ENCODE data around the gene CNIH3.

Gene CNIH3

DNA sequence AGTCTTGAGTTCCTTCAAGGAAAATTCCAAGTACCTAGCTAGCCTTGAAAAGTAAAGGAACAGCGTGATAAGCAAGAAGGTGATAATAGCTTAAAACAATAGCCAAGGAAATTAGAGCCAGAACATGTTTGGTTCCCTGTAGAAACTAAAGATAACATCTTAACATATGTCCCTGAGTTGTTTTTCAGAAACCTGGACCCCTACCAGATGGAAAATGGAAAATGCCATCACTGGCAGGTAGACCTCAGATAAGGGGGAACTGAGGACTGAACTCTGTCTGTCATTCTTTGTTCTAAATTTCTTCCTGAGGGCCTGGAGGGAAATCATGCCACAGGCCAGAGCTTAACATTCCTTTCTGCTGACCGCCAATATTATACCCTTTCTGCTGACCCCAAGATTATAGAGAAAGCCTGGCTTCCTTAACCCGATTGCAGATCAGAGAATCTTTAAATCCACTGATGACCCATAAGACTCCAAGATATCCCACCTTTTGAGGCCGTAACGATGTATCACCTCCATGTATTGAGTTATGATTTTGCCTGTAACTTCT, 23.4 kb downstream of the CNIH3 start:
- no peak for ATAC-seq
- TF ChIP-seq ZNF70 (CRISPR knock-in tag; IDR thresholded peaks at IDR 0.05) (no peak), TOX (CRISPR knock-in tag; IDR thresholded peaks at IDR 0.05; ENCODE audit: borderline replicate concordance) (no peak), SNAI2 (CRISPR knock-in tag; IDR thresholded peaks at IDR 0.05) (no peak), ZFP3 (CRISPR knock-in tag; IDR thresholded peaks at IDR 0.05) (no peak), TCF4 (CRISPR knock-in tag; IDR thresholded peaks at IDR 0.05; ENCODE audit: borderline replicate concordance) (no peak), OSR1 (CRISPR knock-in tag; IDR thresholded peaks at IDR 0.05) (no peak), ARNTL (CRISPR knock-in tag; IDR thresholded peaks at IDR 0.05; ENCODE audit: borderline replicate concordance, low read depth) (no peak), CSDC2 (CRISPR knock-in tag; IDR thresholded peaks at IDR 0.05) (no peak), ISL1 (CRISPR knock-in tag; IDR thresholded peaks at IDR 0.05) (no peak), BACH2 (CRISPR knock-in tag; IDR thresholded peaks at IDR 0.05; ENCODE audit: borderline replicate concordance) (no peak), ZNF565 (CRISPR knock-in tag; conservative IDR thresholded peaks at IDR 0.05; ENCODE audit: low read depth) (no peak), ZC3H10 (CRISPR knock-in tag; IDR thresholded peaks at IDR 0.05) (no peak), ZNF8 (CRISPR knock-in tag; IDR thresholded peaks at IDR 0.05) (no peak), GLIS3 (CRISPR knock-in tag; IDR thresholded peaks at IDR 0.05) (no peak), ESRRG (CRISPR knock-in tag; IDR thresholded peaks at IDR 0.05) (no peak), ZFP30 (CRISPR knock-in tag; IDR thresholded peaks at IDR 0.05) (no peak)
- TF ChIP-seq, protein P1, sequence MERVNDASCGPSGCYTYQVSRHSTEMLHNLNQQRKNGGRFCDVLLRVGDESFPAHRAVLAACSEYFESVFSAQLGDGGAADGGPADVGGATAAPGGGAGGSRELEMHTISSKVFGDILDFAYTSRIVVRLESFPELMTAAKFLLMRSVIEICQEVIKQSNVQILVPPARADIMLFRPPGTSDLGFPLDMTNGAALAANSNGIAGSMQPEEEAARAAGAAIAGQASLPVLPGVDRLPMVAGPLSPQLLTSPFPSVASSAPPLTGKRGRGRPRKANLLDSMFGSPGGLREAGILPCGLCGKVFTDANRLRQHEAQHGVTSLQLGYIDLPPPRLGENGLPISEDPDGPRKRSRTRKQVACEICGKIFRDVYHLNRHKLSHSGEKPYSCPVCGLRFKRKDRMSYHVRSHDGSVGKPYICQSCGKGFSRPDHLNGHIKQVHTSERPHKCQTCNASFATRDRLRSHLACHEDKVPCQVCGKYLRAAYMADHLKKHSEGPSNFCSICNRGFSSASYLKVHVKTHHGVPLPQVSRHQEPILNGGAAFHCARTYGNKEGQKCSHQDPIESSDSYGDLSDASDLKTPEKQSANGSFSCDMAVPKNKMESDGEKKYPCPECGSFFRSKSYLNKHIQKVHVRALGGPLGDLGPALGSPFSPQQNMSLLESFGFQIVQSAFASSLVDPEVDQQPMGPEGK (CRISPR knock-in tag; IDR thresholded peaks at IDR 0.05; ENCODE audit: borderline replicate concordance) = no peak
- TF ChIP-seq, protein P2, sequence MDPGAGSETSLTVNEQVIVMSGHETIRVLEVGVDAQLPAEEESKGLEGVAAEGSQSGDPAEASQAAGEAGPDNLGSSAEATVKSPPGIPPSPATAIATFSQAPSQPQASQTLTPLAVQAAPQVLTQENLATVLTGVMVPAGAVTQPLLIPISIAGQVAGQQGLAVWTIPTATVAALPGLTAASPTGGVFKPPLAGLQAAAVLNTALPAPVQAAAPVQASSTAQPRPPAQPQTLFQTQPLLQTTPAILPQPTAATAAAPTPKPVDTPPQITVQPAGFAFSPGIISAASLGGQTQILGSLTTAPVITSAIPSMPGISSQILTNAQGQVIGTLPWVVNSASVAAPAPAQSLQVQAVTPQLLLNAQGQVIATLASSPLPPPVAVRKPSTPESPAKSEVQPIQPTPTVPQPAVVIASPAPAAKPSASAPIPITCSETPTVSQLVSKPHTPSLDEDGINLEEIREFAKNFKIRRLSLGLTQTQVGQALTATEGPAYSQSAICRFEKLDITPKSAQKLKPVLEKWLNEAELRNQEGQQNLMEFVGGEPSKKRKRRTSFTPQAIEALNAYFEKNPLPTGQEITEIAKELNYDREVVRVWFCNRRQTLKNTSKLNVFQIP (CRISPR knock-in tag; IDR thresholded peaks at IDR 0.05; ENCODE audit: borderline replicate concordance, low read depth) = no peak
- TF ChIP-seq, protein P3, sequence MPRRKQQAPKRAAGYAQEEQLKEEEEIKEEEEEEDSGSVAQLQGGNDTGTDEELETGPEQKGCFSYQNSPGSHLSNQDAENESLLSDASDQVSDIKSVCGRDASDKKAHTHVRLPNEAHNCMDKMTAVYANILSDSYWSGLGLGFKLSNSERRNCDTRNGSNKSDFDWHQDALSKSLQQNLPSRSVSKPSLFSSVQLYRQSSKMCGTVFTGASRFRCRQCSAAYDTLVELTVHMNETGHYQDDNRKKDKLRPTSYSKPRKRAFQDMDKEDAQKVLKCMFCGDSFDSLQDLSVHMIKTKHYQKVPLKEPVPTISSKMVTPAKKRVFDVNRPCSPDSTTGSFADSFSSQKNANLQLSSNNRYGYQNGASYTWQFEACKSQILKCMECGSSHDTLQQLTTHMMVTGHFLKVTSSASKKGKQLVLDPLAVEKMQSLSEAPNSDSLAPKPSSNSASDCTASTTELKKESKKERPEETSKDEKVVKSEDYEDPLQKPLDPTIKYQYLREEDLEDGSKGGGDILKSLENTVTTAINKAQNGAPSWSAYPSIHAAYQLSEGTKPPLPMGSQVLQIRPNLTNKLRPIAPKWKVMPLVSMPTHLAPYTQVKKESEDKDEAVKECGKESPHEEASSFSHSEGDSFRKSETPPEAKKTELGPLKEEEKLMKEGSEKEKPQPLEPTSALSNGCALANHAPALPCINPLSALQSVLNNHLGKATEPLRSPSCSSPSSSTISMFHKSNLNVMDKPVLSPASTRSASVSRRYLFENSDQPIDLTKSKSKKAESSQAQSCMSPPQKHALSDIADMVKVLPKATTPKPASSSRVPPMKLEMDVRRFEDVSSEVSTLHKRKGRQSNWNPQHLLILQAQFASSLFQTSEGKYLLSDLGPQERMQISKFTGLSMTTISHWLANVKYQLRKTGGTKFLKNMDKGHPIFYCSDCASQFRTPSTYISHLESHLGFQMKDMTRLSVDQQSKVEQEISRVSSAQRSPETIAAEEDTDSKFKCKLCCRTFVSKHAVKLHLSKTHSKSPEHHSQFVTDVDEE (CRISPR knock-in tag; IDR thresholded peaks at IDR 0.05) = no peak
- TF ChIP-seq, protein P4, sequence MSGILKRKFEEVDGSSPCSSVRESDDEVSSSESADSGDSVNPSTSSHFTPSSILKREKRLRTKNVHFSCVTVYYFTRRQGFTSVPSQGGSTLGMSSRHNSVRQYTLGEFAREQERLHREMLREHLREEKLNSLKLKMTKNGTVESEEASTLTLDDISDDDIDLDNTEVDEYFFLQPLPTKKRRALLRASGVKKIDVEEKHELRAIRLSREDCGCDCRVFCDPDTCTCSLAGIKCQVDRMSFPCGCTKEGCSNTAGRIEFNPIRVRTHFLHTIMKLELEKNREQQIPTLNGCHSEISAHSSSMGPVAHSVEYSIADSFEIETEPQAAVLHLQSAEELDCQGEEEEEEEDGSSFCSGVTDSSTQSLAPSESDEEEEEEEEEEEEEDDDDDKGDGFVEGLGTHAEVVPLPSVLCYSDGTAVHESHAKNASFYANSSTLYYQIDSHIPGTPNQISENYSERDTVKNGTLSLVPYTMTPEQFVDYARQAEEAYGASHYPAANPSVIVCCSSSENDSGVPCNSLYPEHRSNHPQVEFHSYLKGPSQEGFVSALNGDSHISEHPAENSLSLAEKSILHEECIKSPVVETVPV (CRISPR knock-in tag; IDR thresholded peaks at IDR 0.05) = no peak

DNA sequence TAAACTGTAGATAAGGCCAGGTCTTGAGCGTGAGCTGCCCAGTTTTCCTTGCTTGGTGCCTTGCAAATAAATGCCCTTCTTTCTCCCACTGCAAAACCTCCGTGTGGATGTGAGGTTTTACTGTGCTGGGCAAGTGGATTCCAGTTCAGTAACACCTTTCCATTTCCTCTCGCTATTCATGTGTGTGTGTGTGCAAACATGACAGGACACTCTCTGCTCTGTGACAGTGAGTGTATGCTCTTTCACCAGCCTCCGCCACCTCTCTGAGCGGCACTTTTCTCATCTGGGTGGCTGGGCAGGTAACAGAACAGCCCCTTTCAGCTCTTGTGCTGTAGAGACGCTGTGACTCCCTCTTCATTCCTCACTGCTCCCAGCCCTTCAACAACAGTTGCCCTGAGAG, 23.9 kb downstream of the CNIH3 start:
- ATAC-seq = no peak
- TF ChIP-seq GLIS3 (CRISPR knock-in tag; IDR thresholded peaks at IDR 0.05) (no peak), ZNF70 (CRISPR knock-in tag; IDR thresholded peaks at IDR 0.05) (no peak), SNAI2 (CRISPR knock-in tag; IDR thresholded peaks at IDR 0.05) (no peak), RARB (CRISPR knock-in tag; IDR thresholded peaks at IDR 0.05) (no peak), ISL1 (CRISPR knock-in tag; IDR thresholded peaks at IDR 0.05) (no peak), ZFP30 (CRISPR knock-in tag; IDR thresholded peaks at IDR 0.05) (no peak), ZNF8 (CRISPR knock-in tag; IDR thresholded peaks at IDR 0.05) (no peak)
- TF ChIP-seq, protein P3 (CRISPR knock-in tag; IDR thresholded peaks at IDR 0.05) = no peak

Measured in SK-N-SH treated with all-trans-retinoic acid at 6 μM for 48 hours (cell line).